ENCODE measurements around the gene NFAT5.
"Not testable (repeated sequence)": the region's sequence is repeated elsewhere in the genome, so short reads cannot be mapped to it uniquely, and the experiment has no call there.

NFAT5 gene

GRCh38 chr16:69726313-69727060, 160.7 kb downstream of the NFAT5 start, which contains the start of gene NQO1:
NQO1 (minus strand) TSS chr16:69726560; CDS start chr16:69726439, 121 bp downstream.
- H3K4me3 ChIP-seq (replicated peaks; ENCODE audit: low read depth, low read length): peak within 1 kb of the TSS; percentile 67
- TF ChIP-seq CTCF (IDR thresholded peaks at IDR 0.05; ENCODE audit: low read depth, low read length, missing control alignments): no peak
- peak; percentile 91 for DNase-seq (ENCODE audit: extremely low read depth, low read depth)

GRCh38 chr16:69727916-69728270, 162.1 kb downstream of the NFAT5 start:
- no peak overlapping the region for H3K4me3 ChIP-seq (replicated peaks; ENCODE audit: low read depth, low read length)
- DNase-seq (ENCODE audit: extremely low read depth, low read depth): no peak

GRCh38 chr16:69729030-69729429, 163.3 kb downstream of the NFAT5 start:
- not testable (repeated sequence) for H3K4me3 ChIP-seq (replicated peaks; ENCODE audit: low read depth, low read length); DNase-seq (ENCODE audit: extremely low read depth, low read depth)

More at GRCh38 chr16:69727916-69728270, 162.1 kb downstream of the NFAT5 start:
- no peak for TF ChIP-seq CTCF (IDR thresholded peaks at IDR 0.05; ENCODE audit: low read depth, low read length, missing control alignments)

GRCh38 chr16:69731280-69731679, 165.5 kb downstream of the NFAT5 start:
- not testable (repeated sequence) for H3K4me3 ChIP-seq (replicated peaks; ENCODE audit: low read depth, low read length); DNase-seq (ENCODE audit: extremely low read depth, low read depth)

- no peak overlapping the region for H3K4me3 ChIP-seq (replicated peaks; ENCODE audit: low read depth, low read length)
- TF ChIP-seq CTCF (IDR thresholded peaks at IDR 0.05; ENCODE audit: low read depth, low read length, missing control alignments): no peak
- no peak for DNase-seq (ENCODE audit: extremely low read depth, low read depth)
Observed at GRCh38 chr16:69732101-69732500, 166.3 kb downstream of the NFAT5 start.

- no peak for TF ChIP-seq CTCF (IDR thresholded peaks at IDR 0.05; ENCODE audit: low read depth, low read length, missing control alignments)
- DNase-seq (ENCODE audit: extremely low read depth, low read depth): no peak
Observed at GRCh38 chr16:69741519-69741918, 175.8 kb downstream of the NFAT5 start.

GRCh38 chr16:69741951-69742904, 176.5 kb downstream of the NFAT5 start:
- TF ChIP-seq CTCF (IDR thresholded peaks at IDR 0.05; ENCODE audit: low read depth, low read length, missing control alignments): no peak
- DNase-seq (ENCODE audit: extremely low read depth, low read depth): no peak
- no peak overlapping the region for H3K4me3 ChIP-seq (replicated peaks; ENCODE audit: low read depth, low read length)

More at GRCh38 chr16:69741519-69741918, 175.8 kb downstream of the NFAT5 start:
- no peak overlapping the region for H3K4me3 ChIP-seq (replicated peaks; ENCODE audit: low read depth, low read length)
